K562 (cell line): Measurements from ENCODE around the gene CNTN5. TPM values are rescaled to one million over a fixed set of nuclear protein-coding genes. Genes with fewer than 3 reads are reported as not detected.

Experiments used
- ATAC-seq: fragments of 200-7000 bp; cut with Tn5 transposase; 3 replicates; pipeline ENCODE4 v1.9.1; 2020; ENCODE audit warnings: moderate library complexity
- BruUV-seq: library from RNA; stranded (reverse); fragments of 400-500 nt; replicated peaks from 2 replicates; lab custom pipeline; 2021; lab: Mats Ljungman, UMichigan
- CTCF ChIA-PET: fragments of 300-600 bp; formaldehyde crosslinking; extraction: SDS; loops from one replicate; lab custom pipeline; 2021; ENCODE audit warnings: low intra/inter-chr PET ratio; lab: Yijun Ruan, JAX
- POLR2A ChIA-PET: fragments of 300-600, 350-650 bp; sonication (Branson Sonifier 250); formaldehyde crosslinking; extraction: SDS; loops from one replicate; lab custom pipeline; 2021; ENCODE audit warnings: antibody characterized with exemption, inconsistent platforms; lab: Yijun Ruan, JAX
- DNase-seq, 4 experiments: peaks; one replicate each; pipeline versions ENCODE4 v3.0.0 to v3.0.0-alpha.2; 2011 to 2018; ENCODE audit warnings: low spot score in 3 of 4, mixed read lengths in 3 of 4; ENCODE audit errors: extremely low read depth in 1 of 4
- FAIRE-seq: peaks from 2 replicates; lab custom pipeline; 2011; peaks lifted over from hg19 to GRCh38; lab: Jason Lieb, UNC
- H2AFZ ChIP-seq: 2 replicates; pipeline ENCODE4 v1.6.0; 2011; ENCODE audit warnings: low read depth, low read length, control low read depth, inconsistent platforms
- H3K27ac ChIP-seq: fragments of 200-600 bp; 3 replicates; pipeline ENCODE4 v1.8.0; 2011; ENCODE audit warnings: low read depth, mild to moderate bottlenecking, control low read depth, inconsistent platforms, low read length, moderate library complexity, mixed read lengths; ENCODE audit errors: extremely low read depth
- H3K27me3 ChIP-seq, 2 experiments: fragments of 300-600 bp in 1 of 2; 2 replicates in 1 of 2; 3 replicates in 1 of 2; pipeline versions ENCODE4 v1.6.0 to v1.8.0; 2011; ENCODE audit warnings: inconsistent platforms in 2 of 2, low read length in 2 of 2, mild to moderate bottlenecking in 1 of 2, mixed read lengths in 1 of 2, moderate library complexity in 1 of 2; ENCODE audit not compliant: control insufficient read depth in 2 of 2, insufficient read depth in 2 of 2
- H3K36me3 ChIP-seq: fragments of 300-600 bp; 3 replicates; pipeline ENCODE4 v1.8.0; 2011; ENCODE audit warnings: mild to moderate bottlenecking, low read length, inconsistent platforms; ENCODE audit not compliant: control insufficient read depth, insufficient read depth
- H3K4me1 ChIP-seq, 2 experiments: fragments of 200-600 bp in 1 of 2; replicated peaks in 1 of 2; 2 replicates in 1 of 2; 3 replicates in 1 of 2; pipeline versions ENCODE4 v1.5.1 to v1.8.0; 2011; ENCODE audit warnings: inconsistent platforms in 2 of 2, low read length in 2 of 2, mild to moderate bottlenecking in 1 of 2, mixed read lengths in 1 of 2, moderate library complexity in 1 of 2; ENCODE audit not compliant: control insufficient read depth in 2 of 2, insufficient read depth in 2 of 2
- H3K4me2 ChIP-seq: 2 replicates; pipeline ENCODE4 v1.6.1; 2011; ENCODE audit warnings: low read length, control low read depth, inconsistent platforms, mixed read lengths; ENCODE audit not compliant: insufficient read depth
- H3K4me3 ChIP-seq: fragments of 200-600 bp; sonication (generic), shearing (Covaris generic); 2 replicates; pipeline ENCODE4 v1.5.1; 2016; ENCODE audit warnings: control low read depth, inconsistent platforms
- H3K79me2 ChIP-seq: fragments of 200-600 bp; 3 replicates; pipeline ENCODE4 v1.8.0; 2011; ENCODE audit warnings: low read length, inconsistent platforms; ENCODE audit not compliant: control insufficient read depth, insufficient read depth
- H3K9ac ChIP-seq, 2 experiments: 2 replicates each; pipeline versions ENCODE4 v1.6.0 to v1.6.1; 2011; ENCODE audit warnings: low read depth in 2 of 2, low read length in 2 of 2, control low read depth in 1 of 2, inconsistent platforms in 1 of 2, mild to moderate bottlenecking in 1 of 2, mixed read lengths in 1 of 2; ENCODE audit not compliant: insufficient read depth in 1 of 2
- H3K9me1 ChIP-seq: one replicate; pipeline ENCODE4 v1.6.0; 2011; ENCODE audit warnings: inconsistent platforms, mild to moderate bottlenecking, low read length, moderate library complexity; ENCODE audit not compliant: control insufficient read depth, insufficient read depth
- H3K9me3 ChIP-seq: replicated peaks from 2 replicates; pipeline ENCODE4 v1.5.1; 2011; ENCODE audit warnings: low read depth, low read length, inconsistent platforms; ENCODE audit not compliant: control insufficient read depth, insufficient read depth
- H4K20me1 ChIP-seq: replicated peaks from 2 replicates; pipeline ENCODE4 v1.6.1; 2011; ENCODE audit warnings: low read length, inconsistent platforms, mixed read lengths; ENCODE audit not compliant: control insufficient read depth, insufficient read depth
- MAX ChIP-seq: sonication (generic); formaldehyde crosslinking; IDR thresholded peaks from 2 replicates; pipeline ENCODE4 v1.9.0; 2022; ENCODE audit warnings: mild to moderate bottlenecking, missing genetic modification reagents
- MBD1 ChIP-seq: fragments of 250-450 bp; sonication (Bioruptor Pico); IDR thresholded peaks from 2 replicates; pipeline ENCODE4 v1.8.0; 2022; ENCODE audit warnings: inconsistent platforms
- MTA2 ChIP-seq: fragments of 450-650 bp; IDR thresholded peaks from 2 replicates; pipeline ENCODE4 v1.6.1; 2016; ENCODE audit warnings: low read depth
- SP2 ChIP-seq: IDR thresholded peaks from 2 replicates; pipeline ENCODE4 v1.6.1; 2011; ENCODE audit warnings: mild to moderate bottlenecking, low read depth, low read length, moderate library complexity; ENCODE audit not compliant: poor library complexity, severe bottlenecking; ENCODE audit errors: extremely low read depth
- TGIF2 ChIP-seq: sonication (generic); formaldehyde crosslinking; IDR thresholded peaks from 2 replicates; pipeline ENCODE4 v1.8.1; 2022; ENCODE audit warnings: mild to moderate bottlenecking, missing genetic modification reagents, moderate library complexity
- ZBTB7A ChIP-seq: IDR thresholded peaks from 2 replicates; pipeline ENCODE4 v1.6.1; 2011; ENCODE audit warnings: low read depth, mild to moderate bottlenecking, low read length, moderate library complexity, borderline replicate concordance; ENCODE audit not compliant: control insufficient read depth
- ZC3H11A ChIP-seq: IDR thresholded peaks from 2 replicates; pipeline ENCODE4 v1.6.1; 2012; ENCODE audit warnings: low read depth, low read length, improper control_type of control experiment
- WGBS: fragments of 100-300 bp; shearing (Covaris generic); methylation state at CpG from one replicate; pipeline ENCODE4 v1.1.6; 2016; ENCODE audit warnings: low coverage, mixed read lengths; ENCODE audit not compliant: insufficient coverage; ENCODE audit errors: missing lambda C conversion rate; 5-methylcytosine and 5-hydroxymethylcytosine counted together
- in situ Hi-C: fragments of 300-500 bp; cut with MboI; formaldehyde crosslinking; loops from 4 replicates; pipeline ENCODE4 v1.15.0; 2018; ENCODE audit warnings: inconsistent platforms, mixed read lengths
- intact Hi-C: fragments of 100-400 bp; cut with micrococcal nuclease; formaldehyde crosslinking; loops from 2 replicates; pipeline ENCODE4 v1.14.2; 2022
- polyA plus RNA-seq, 8 experiments: library from polyadenylated mRNA; depleted of rRNA in 4 of 8; stranded (reverse) in 5 of 8; unstranded in 3 of 8; fragments of >200 nt; fragmentation: Nextera tagmentation in 2 of 8; fragmentation: Illumina TruSeq in 1 of 8; extraction: Ambion mirVana in 2 of 8; extraction: Trizol in 1 of 8; gene quantifications; 2 replicates each; pipeline versions ENCODE4 v1.2.1 to v1.2.3, GENCODE V29; 2011 to 2014; ENCODE audit warnings: inconsistent platforms in 1 of 8, missing spikeins in 1 of 8
- total RNA-seq, 7 experiments: library from RNA; depleted of rRNA in 6 of 7; stranded (reverse); fragments of >200 nt in 6 of 7; fragmentation: Illumina TruSeq in 2 of 7; extraction: Trizol in 2 of 7; gene quantifications; 2 replicates each; pipeline versions ENCODE4 v1.2.1 to v1.2.3, GENCODE V29; 2011 to 2021; ENCODE audit warnings: low replicate concordance in 1 of 7
- TF ChIP-seq, protein P1 (sequence below), 2 experiments: fragments of 250-450 bp in 1 of 2; fragments of 450-650 bp in 1 of 2; sonication (Bioruptor Pico) in 1 of 2; IDR thresholded peaks; 2 replicates each; pipeline versions ENCODE4 v1.6.1 to v1.8.0; 2016 to 2021; ENCODE audit warnings: mild to moderate bottlenecking in 2 of 2, moderate library complexity in 2 of 2, missing compliant biosample characterization in 1 of 2, missing genetic modification characterization in 1 of 2
- TF ChIP-seq, protein P2 (sequence below), 2 experiments: fragments of 450-650 bp in 1 of 2; IDR thresholded peaks; 2 replicates each; pipeline ENCODE4 v1.6.1; 2011 to 2017; ENCODE audit warnings: low read depth in 2 of 2, antibody characterized with exemption in 1 of 2, borderline replicate concordance in 1 of 2, low read length in 1 of 2, mild to moderate bottlenecking in 1 of 2, mixed read lengths in 1 of 2; ENCODE audit not compliant: control insufficient read depth in 1 of 2

Gene CNTN5
- total and polyA plus RNA-seq, 9 of the 15 experiments (the other 6 are each of a cell fraction or from before 2014, with no cell fraction given), result 0.03 TPM; not detected in 8

DNA sequence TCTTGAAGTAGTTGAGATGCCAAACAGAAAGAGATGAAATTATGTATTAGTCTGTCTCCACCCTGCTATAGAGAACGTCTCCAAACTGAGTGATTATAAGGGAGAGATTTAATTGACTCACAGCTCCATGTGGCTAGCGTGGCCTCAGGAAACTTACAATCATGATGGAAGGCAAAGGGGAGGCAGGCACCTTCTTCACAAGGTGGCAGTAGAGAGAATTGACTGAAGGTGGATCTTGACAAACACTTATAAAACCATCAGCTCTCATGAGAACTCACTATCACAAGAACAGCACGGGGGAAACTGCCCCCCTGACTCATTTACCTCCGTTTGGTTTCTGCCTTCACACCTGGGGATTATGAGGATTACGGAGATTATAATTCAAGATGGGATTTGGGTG, 794.0 kb downstream of the CNTN5 start:
- no peaks in the 10 kb centered on the region for H4K20me1 ChIP-seq
- no peak overlapping the region for H3K9ac ChIP-seq
- in situ Hi-C loops (no loop called here), intact Hi-C loops (no loop called here)
- CTCF ChIA-PET, result no interaction called here
- POLR2A ChIA-PET, result no interaction called here
- H3K4me3 ChIP-seq, result no peak overlapping the region
- H3K36me3 ChIP-seq, result no peaks in the 10 kb centered on the region
- no peak for DNase-seq
- no peaks in the 10 kb centered on the region for H3K27me3 ChIP-seq
- no peak overlapping the region for H2AFZ ChIP-seq
- ATAC-seq, result no peak
- peaks cover 3% of the 10 kb centered on the region; the same call in 1 of the 2 replicates for H3K9me3 ChIP-seq
- 5% methylated on average over 5 of the region's 5 CpGs for WGBS
- H3K79me2 ChIP-seq, result no peaks in the 10 kb centered on the region
- H3K27ac ChIP-seq, result no peak overlapping the region
- H3K9me1 ChIP-seq, result no peaks in the 10 kb centered on the region
- FAIRE-seq, result no peak
- no peaks in the 10 kb centered on the region for H3K4me1 ChIP-seq
- no peak overlapping the region for H3K4me2 ChIP-seq
- BruUV-seq, result no TSS peak
- TF ChIP-seq MBD1 (CRISPR knock-in tag) (no peak), TGIF2 (no peak), MAX (CRISPR knock-in tag) (no peak), ZC3H11A (no peak), MTA2 (no peak), ZBTB7A (no peak), SP2 (no peak)
- TF ChIP-seq, protein P1, sequence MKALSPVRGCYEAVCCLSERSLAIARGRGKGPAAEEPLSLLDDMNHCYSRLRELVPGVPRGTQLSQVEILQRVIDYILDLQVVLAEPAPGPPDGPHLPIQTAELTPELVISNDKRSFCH (CRISPR knock-in tag; IDR thresholded peaks at IDR 0.05), result no peak
- TF ChIP-seq, protein P1 (tag; IDR thresholded peaks at IDR 0.05), result no peak
- TF ChIP-seq, protein P2, sequence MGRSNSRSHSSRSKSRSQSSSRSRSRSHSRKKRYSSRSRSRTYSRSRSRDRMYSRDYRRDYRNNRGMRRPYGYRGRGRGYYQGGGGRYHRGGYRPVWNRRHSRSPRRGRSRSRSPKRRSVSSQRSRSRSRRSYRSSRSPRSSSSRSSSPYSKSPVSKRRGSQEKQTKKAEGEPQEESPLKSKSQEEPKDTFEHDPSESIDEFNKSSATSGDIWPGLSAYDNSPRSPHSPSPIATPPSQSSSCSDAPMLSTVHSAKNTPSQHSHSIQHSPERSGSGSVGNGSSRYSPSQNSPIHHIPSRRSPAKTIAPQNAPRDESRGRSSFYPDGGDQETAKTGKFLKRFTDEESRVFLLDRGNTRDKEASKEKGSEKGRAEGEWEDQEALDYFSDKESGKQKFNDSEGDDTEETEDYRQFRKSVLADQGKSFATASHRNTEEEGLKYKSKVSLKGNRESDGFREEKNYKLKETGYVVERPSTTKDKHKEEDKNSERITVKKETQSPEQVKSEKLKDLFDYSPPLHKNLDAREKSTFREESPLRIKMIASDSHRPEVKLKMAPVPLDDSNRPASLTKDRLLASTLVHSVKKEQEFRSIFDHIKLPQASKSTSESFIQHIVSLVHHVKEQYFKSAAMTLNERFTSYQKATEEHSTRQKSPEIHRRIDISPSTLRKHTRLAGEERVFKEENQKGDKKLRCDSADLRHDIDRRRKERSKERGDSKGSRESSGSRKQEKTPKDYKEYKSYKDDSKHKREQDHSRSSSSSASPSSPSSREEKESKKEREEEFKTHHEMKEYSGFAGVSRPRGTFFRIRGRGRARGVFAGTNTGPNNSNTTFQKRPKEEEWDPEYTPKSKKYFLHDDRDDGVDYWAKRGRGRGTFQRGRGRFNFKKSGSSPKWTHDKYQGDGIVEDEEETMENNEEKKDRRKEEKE (IDR thresholded peaks at IDR 0.05; ENCODE audit: borderline replicate concordance in 1 of 2, control insufficient read depth in 1 of 2, low read depth in 2 of 2, low read length in 1 of 2), result no peak
